Right lobe of liver (tissue), 6 donors: Measurements from ENCODE around the gene NXNL1. TPM values are rescaled to one million over a fixed set of nuclear protein-coding genes. Genes with fewer than 3 reads are reported as not detected.

Experiments
- ATAC-seq, 4 donors: fragments of 200-7000 bp; cut with Tn5 transposase; one replicate each; pipeline ENCODE4 v1.9.1; 2020; ENCODE audit warnings: mild to moderate bottlenecking in 4 of 4, moderate library complexity in 4 of 4
- DNase-seq, 3 donors: peaks; one replicate each; pipeline ENCODE4 v3.0.0-alpha.2; 2020
- H3K27ac ChIP-seq, 3 donors: fragments of 200-600 bp; one replicate each; pipeline ENCODE4 v1.8.0; 2022
- H3K27me3 ChIP-seq, 2 donors: fragments of 200-600 bp; one replicate each; pipeline ENCODE4 v1.8.0; 2022
- H3K36me3 ChIP-seq, 4 donors: fragments of 200-600 bp; sonication (generic) in 1 of 4; one replicate each; pipeline versions ENCODE4 v1.5.1 to v1.8.0; 2017 to 2022; ENCODE audit warnings: control low read depth in 1 of 4
- H3K4me1 ChIP-seq, 4 donors: fragments of 200-600 bp; sonication (generic) in 1 of 4; one replicate each; pipeline versions ENCODE4 v1.5.1 to v1.8.0; 2017 to 2022; ENCODE audit warnings: control low read depth in 1 of 4
- H3K4me3 ChIP-seq, 3 donors: fragments of 200-600 bp; one replicate each; pipeline ENCODE4 v1.8.0; 2022
- H3K9me3 ChIP-seq, 4 donors: fragments of 200-600 bp; sonication (generic) in 1 of 4; one replicate each; pipeline versions ENCODE4 v1.5.1 to v1.8.0; 2017 to 2022; ENCODE audit warnings: control low read depth in 1 of 4
- CTCF ChIP-seq, 4 donors: fragments of 200-600 bp in 3 of 4; fragments of 450-650 bp in 1 of 4; IDR thresholded peaks; one replicate each; pipeline versions ENCODE4 v1.5.1 to v1.8.0; 2016 to 2022; ENCODE audit warnings: antibody characterized with exemption in 4 of 4, mild to moderate bottlenecking in 2 of 4
- POLR2A ChIP-seq: fragments of 450-650 bp; IDR thresholded peaks from one replicate; pipeline ENCODE4 v1.6.1; 2017; ENCODE audit warnings: antibody characterized with exemption, mild to moderate bottlenecking
- WGBS: methylation state at CpG from one replicate; pipeline ENCODE4 v1.1.6; 2018; ENCODE audit warnings: low coverage, low lambda C conversion rate; ENCODE audit not compliant: insufficient coverage; ENCODE audit errors: missing lambda C conversion rate; 5-methylcytosine and 5-hydroxymethylcytosine counted together
- intact Hi-C, 2 donors: fragments of 100-400 bp; cut with DNase I; formaldehyde crosslinking; loops; one replicate each; pipeline versions ENCODE4 v1.11.2 to v1.14.1; 2022
- total RNA-seq, 6 experiments: library from RNA; depleted of rRNA in 2 of 6; stranded (reverse); fragments of >200 nt in 2 of 6; fragmentation: NEBNext Ultra II Directional in 3 of 6; extraction: Animal tissue kit (Norgen Biotek cat#: 25700) in 3 of 6; gene quantifications; one replicate each; pipeline versions ENCODE4 v1.1.0 to v1.2.4, GENCODE V29; 2016 to 2023
- donor health status: DM: no; HTN: yes; CAD: no.
- donor health status: DM: no; HTN: no; CAD: no.
- donor health status: DM: no; HTN: no; CAD: no.
- donor health status: DM: no; HTN: yes; CAD: no.
- donor health status: DM: no; HTN: yes; CAD: no.

NXNL1 gene
- total RNA-seq, 6 experiments from 2014 or later: not detected

GRCh38 chr19:17456127-17456526, 4.6 kb downstream of the NXNL1 start:
- DNase-seq: no peak
- intact Hi-C loops: loop anchor here (10.0 kb wide), 2 partner anchors 61 to 111 kb away; partner anchors contain the start of gene CCDC194 (in 1 of the 2)
- no peak for ATAC-seq
- WGBS: 54% methylated on average over 10 of the region's 11 CpGs
- Histone ChIP-seq H3K27ac (no peak overlapping the region), H3K4me3 (no peak overlapping the region), H3K36me3 (no peaks in the 10 kb centered on the region), H3K9me3 (no peaks in the 10 kb centered on the region), H3K27me3 (peaks cover 0 to 15% of the 10 kb centered on the region in 2 donors), H3K4me1 (no peaks in the 10 kb centered on the region)
- TF ChIP-seq CTCF (IDR thresholded peaks at IDR 0.05) (no peak), POLR2A (no peak)

DNA sequence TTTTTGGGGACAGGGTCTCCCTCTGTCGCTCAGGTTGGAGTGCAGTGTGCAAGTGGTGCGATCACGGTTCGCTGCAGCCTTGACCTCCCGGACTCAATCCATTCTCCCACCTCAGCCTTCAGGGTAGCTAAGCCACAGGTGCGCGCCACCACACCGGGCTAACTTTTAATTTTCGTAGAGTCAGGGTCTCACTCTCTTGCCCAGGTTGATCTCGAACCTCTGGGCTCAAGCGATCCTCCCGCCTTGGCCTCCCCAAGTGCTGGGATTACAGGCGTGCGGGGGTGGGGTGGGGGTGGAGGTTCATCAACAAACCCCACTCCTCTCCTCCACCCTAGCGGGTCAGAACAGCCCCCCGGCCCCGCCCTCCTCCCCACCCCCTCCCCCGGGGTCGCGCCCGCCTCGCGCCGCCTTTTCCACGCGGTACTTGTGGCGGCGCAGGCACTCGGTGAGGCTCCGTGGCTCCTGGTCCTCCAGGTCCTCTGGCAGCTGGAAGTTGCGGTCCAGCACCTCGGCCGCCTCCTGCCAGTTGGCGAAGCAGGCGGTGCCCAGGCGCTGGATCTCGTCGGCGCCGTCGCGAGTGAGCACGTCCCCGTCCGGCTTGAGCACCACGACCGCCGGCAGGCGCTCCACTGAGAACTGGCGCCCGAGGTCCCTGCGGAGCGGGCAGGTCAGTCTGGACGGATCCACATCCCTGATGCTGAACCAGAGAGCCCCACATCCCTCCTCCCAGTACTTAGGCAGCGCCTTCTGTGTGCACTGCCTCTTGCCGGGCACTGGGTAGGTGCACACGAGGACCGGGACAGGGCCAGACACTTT, 5.2 kb downstream of the NXNL1 start:
- intact Hi-C loops: loop anchor here (10.0 kb wide), 2 partner anchors 61 to 111 kb away; partner anchors contain the start of gene CCDC194 (in 1 of the 2)
- peaks cover 0 to 15% of the 10 kb centered on the region in 2 donors for H3K27me3 ChIP-seq
- no peaks in the 10 kb centered on the region for H3K9me3 ChIP-seq
- no peaks in the 10 kb centered on the region for H3K36me3 ChIP-seq
- no peak overlapping the region for H3K27ac ChIP-seq
- no peak overlapping the region for H3K4me3 ChIP-seq
- ATAC-seq (peak in 1 of 4 donors; percentile 11), DNase-seq (no peak)
- no peak for TF ChIP-seq CTCF (IDR thresholded peaks at IDR 0.05)
- no peak for TF ChIP-seq POLR2A
- no peaks in the 10 kb centered on the region for H3K4me1 ChIP-seq
- 13% methylated on average over 25 of the region's 58 CpGs for WGBS

DNA sequence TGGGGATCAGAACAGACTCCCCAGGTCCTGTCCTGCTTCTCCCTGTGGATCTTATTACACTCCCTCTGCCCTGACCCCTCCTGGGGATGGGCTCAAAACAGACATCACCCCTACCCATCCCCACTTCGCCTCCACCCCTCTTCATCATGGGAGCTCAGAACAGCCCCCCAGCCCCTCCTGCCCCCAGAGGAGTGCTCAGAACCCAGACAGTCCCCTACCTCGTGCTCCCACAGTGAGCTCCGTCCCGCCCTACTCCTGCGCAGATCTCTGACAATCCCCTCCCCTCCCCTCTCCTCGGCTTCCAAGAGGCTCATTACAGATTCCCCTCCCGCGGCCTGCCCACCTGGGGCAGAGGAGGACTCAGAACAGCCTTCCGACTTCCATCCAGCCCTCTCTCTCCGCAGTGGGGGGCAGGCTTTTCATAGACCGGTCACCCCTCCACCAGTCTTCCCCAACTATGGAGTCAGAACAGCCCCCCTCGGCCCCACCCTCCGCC, 6.1 kb downstream of the NXNL1 start:
- intact Hi-C loops: loop anchor here (10.0 kb wide), 2 partner anchors 60 to 110 kb away; partner anchors contain the start of gene CCDC194 (in 1 of the 2)
- Histone ChIP-seq H3K4me1 (no peaks in the 10 kb centered on the region), H3K27ac (no peak overlapping the region), H3K36me3 (no peaks in the 10 kb centered on the region), H3K27me3 (peaks cover 0 to 15% of the 10 kb centered on the region in 2 donors), H3K9me3 (no peaks in the 10 kb centered on the region), H3K4me3 (no peak overlapping the region)
- no peak for TF ChIP-seq CTCF (IDR thresholded peaks at IDR 0.05)
- TF ChIP-seq POLR2A: no peak
- DNase-seq (no peak), ATAC-seq (peak in 1 of 4 donors; percentile 10)
- 10% methylated on average over 12 of the region's 13 CpGs for WGBS

- peaks cover 0 to 15% of the 10 kb centered on the region in 2 donors for H3K27me3 ChIP-seq
- H3K4me1 ChIP-seq: peaks cover 0 to 6% (median 0%) of the 10 kb centered on the region in 4 donors
- DNase-seq: no peak
- H3K4me3 ChIP-seq: no peak overlapping the region
- 73% methylated on average over 4 of the region's 4 CpGs for WGBS
- TF ChIP-seq POLR2A (no peak), CTCF (IDR thresholded peaks at IDR 0.05) (no peak)
- ATAC-seq: no peak
- H3K27ac ChIP-seq: no peak overlapping the region
- intact Hi-C loops: loop anchor here (10.0 kb wide), 2 partner anchors 57 to 107 kb away; partner anchors contain the start of gene CCDC194 (in 1 of the 2)
- no peaks in the 10 kb centered on the region for H3K36me3 ChIP-seq
- no peaks in the 10 kb centered on the region for H3K9me3 ChIP-seq
Observed at GRCh38 chr19:17451820-17452219, 8.9 kb downstream of the NXNL1 start.
